IMR-90 (cell line): ENCODE data around the gene CD55. TPM values are rescaled to one million over a fixed set of nuclear protein-coding genes. Genes with fewer than 3 reads are reported as not detected.
A peak's percentile ranks its signal among the peaks of the same experiment; 100 is the strongest.

ENCODE experiments used
- ATAC-seq: fragments of 200-7000 bp; cut with Tn5 transposase; 2 replicates; pipeline ENCODE4 v1.9.1; 2020; ENCODE audit warnings: low read depth, mild to moderate bottlenecking, moderate library complexity
- BruUV-seq: library from RNA; stranded (reverse); fragments of 400-500 nt; replicated peaks from 2 replicates; lab custom pipeline; 2021; lab: Mats Ljungman, UMichigan
- CTCF ChIA-PET: fragments of 300-600 bp; formaldehyde crosslinking; extraction: SDS; loops from one replicate; lab custom pipeline; 2021; ENCODE audit warnings: antibody characterized with exemption; lab: Yijun Ruan, JAX
- POLR2A ChIA-PET: fragments of 300-600 bp; sonication (Branson Sonifier 250); formaldehyde crosslinking; loops from one replicate; lab custom pipeline; 2022; ENCODE audit warnings: antibody characterized with exemption; ENCODE audit not compliant: unreplicated experiment; lab: Charles Lee
- DNase-seq: peaks from one replicate; pipeline ENCODE4 v3.0.0; 2013
- H2AFZ ChIP-seq: replicated peaks from 2 replicates; pipeline ENCODE3; 2013; ENCODE audit warnings: low read length, mild to moderate bottlenecking; ENCODE audit not compliant: poor library complexity
- H2AK5ac ChIP-seq: 2 replicates; pipeline ENCODE4 v1.6.1; 2013; ENCODE audit warnings: low read depth, low read length, inconsistent platforms
- H2AK9ac ChIP-seq: replicated peaks from 2 replicates; pipeline ENCODE3; 2013; ENCODE audit warnings: mild to moderate bottlenecking, low read depth, low read length, moderate library complexity; ENCODE audit not compliant: poor library complexity
- H2BK120ac ChIP-seq: 2 replicates; pipeline ENCODE4 v1.6.1; 2013; ENCODE audit warnings: low read depth, low read length, inconsistent platforms
- H2BK15ac ChIP-seq: 3 replicates; pipeline ENCODE4 v1.6.1; 2013; ENCODE audit warnings: low read depth, low read length, inconsistent platforms
- H2BK20ac ChIP-seq: 2 replicates; pipeline ENCODE4 v1.6.1; 2013; ENCODE audit warnings: low read depth, mild to moderate bottlenecking, inconsistent platforms, low read length, moderate library complexity
- H2BK5ac ChIP-seq: 2 replicates; pipeline ENCODE4 v1.6.1; 2013; ENCODE audit warnings: mild to moderate bottlenecking, low read depth, low read length, inconsistent platforms; ENCODE audit not compliant: poor library complexity, severe bottlenecking
- H3K14ac ChIP-seq: replicated peaks from 2 replicates; pipeline ENCODE4 v1.6.1; 2013; ENCODE audit warnings: low read depth, low read length, inconsistent platforms
- H3K18ac ChIP-seq: 2 replicates; pipeline ENCODE4 v1.6.1; 2013; ENCODE audit warnings: low read depth, low read length, control low read depth
- H3K23ac ChIP-seq: 2 replicates; pipeline ENCODE4 v1.6.1; 2013; ENCODE audit warnings: low read depth, low read length, inconsistent platforms
- H3K27ac ChIP-seq: 2 replicates; pipeline ENCODE4 v1.5.1; 2013; ENCODE audit warnings: mild to moderate bottlenecking, control low read depth, low read length; ENCODE audit not compliant: insufficient read depth
- H3K27me3 ChIP-seq: 2 replicates; pipeline ENCODE4 v1.6.1; 2013; ENCODE audit warnings: low read length; ENCODE audit not compliant: control insufficient read depth, insufficient read depth
- H3K36me3 ChIP-seq: 2 replicates; pipeline ENCODE4 v1.6.1; 2013; ENCODE audit warnings: low read length, mixed read lengths; ENCODE audit not compliant: control insufficient read depth, insufficient read depth
- H3K4ac ChIP-seq: 2 replicates; pipeline ENCODE4 v1.6.1; 2013; ENCODE audit warnings: low read depth, low read length, inconsistent platforms
- H3K4me1 ChIP-seq: 2 replicates; pipeline ENCODE4 v1.6.1; 2013; ENCODE audit warnings: low read length, mixed read lengths; ENCODE audit not compliant: control insufficient read depth, insufficient read depth
- H3K4me2 ChIP-seq: 2 replicates; pipeline ENCODE4 v1.6.1; 2013; ENCODE audit warnings: low read depth, mild to moderate bottlenecking, control low read depth, low read length, moderate library complexity
- H3K4me3 ChIP-seq: 2 replicates; pipeline ENCODE4 v1.5.1; 2013; ENCODE audit warnings: low read depth, mild to moderate bottlenecking, control low read depth, low read length, moderate library complexity; ENCODE audit not compliant: insufficient read depth
- H3K56ac ChIP-seq: 2 replicates; pipeline ENCODE4 v1.6.1; 2013; ENCODE audit warnings: low read length, inconsistent platforms; ENCODE audit not compliant: insufficient read depth; ENCODE audit errors: extremely low read depth
- H3K79me1 ChIP-seq, 2 experiments: 2 replicates each; pipeline ENCODE4 v1.6.1; 2013; ENCODE audit warnings: low read length in 2 of 2, inconsistent platforms in 1 of 2, low read depth in 1 of 2
- H3K9ac ChIP-seq: 2 replicates; pipeline ENCODE4 v1.6.1; 2013; ENCODE audit warnings: low read depth, low read length, control low read depth
- H3K9me1 ChIP-seq: 2 replicates; pipeline ENCODE4 v1.6.1; 2013; ENCODE audit warnings: low read length, inconsistent platforms; ENCODE audit not compliant: insufficient read depth
- H3K9me3 ChIP-seq: 2 replicates; pipeline ENCODE4 v1.6.1; 2013; ENCODE audit warnings: low read length; ENCODE audit not compliant: control insufficient read depth, insufficient read depth
- H4K20me1 ChIP-seq: 2 replicates; pipeline ENCODE4 v1.6.1; 2013; ENCODE audit warnings: low read length, inconsistent platforms; ENCODE audit not compliant: insufficient read depth
- H4K5ac ChIP-seq: 2 replicates; pipeline ENCODE4 v1.6.1; 2013; ENCODE audit warnings: mild to moderate bottlenecking, low read depth, low read length, control low read depth
- H4K8ac ChIP-seq, 2 experiments: 2 replicates each; pipeline ENCODE4 v1.6.1; 2013; ENCODE audit warnings: low read depth in 2 of 2, low read length in 2 of 2, control low read depth in 1 of 2, inconsistent platforms in 1 of 2
- H4K91ac ChIP-seq: 2 replicates; pipeline ENCODE4 v1.6.1; 2013; ENCODE audit warnings: low read depth, low read length, inconsistent platforms; ENCODE audit not compliant: insufficient read depth
- CEBPB ChIP-seq: IDR thresholded peaks from 2 replicates; pipeline ENCODE4 v1.6.1; 2012; ENCODE audit warnings: low read depth, low read length, improper control_type of control experiment
- CTCF ChIP-seq: conservative IDR thresholded peaks from 2 replicates; pipeline ENCODE4 v1.5.1; 2012; ENCODE audit warnings: mild to moderate bottlenecking, low read depth, low read length, improper control_type of control experiment
- ELK1 ChIP-seq: fragments of 150-350 bp; IDR thresholded peaks from 2 replicates; pipeline ENCODE4 v1.6.1; 2016; ENCODE audit warnings: low read depth, mild to moderate bottlenecking, low read length, moderate library complexity, borderline replicate concordance
- FOS ChIP-seq: fragments of 150-350 bp; IDR thresholded peaks from 2 replicates; pipeline ENCODE4 v1.6.1; 2016; ENCODE audit warnings: low read depth, low read length
- MAFK ChIP-seq: IDR thresholded peaks from 2 replicates; pipeline ENCODE4 v1.6.1; 2012; ENCODE audit warnings: low read depth, low read length, improper control_type of control experiment
- MAZ ChIP-seq: IDR thresholded peaks from 2 replicates; pipeline ENCODE4 v1.6.1; 2012; ENCODE audit warnings: low read depth, mild to moderate bottlenecking, low read length, improper control_type of control experiment, moderate library complexity, borderline replicate concordance
- RAD21 ChIP-seq: IDR thresholded peaks from 2 replicates; pipeline ENCODE4 v1.6.1; 2012; ENCODE audit warnings: low read length, improper control_type of control experiment
- RCOR1 ChIP-seq: IDR thresholded peaks from 2 replicates; pipeline ENCODE4 v1.6.1; 2012; ENCODE audit warnings: mild to moderate bottlenecking, low read length, improper control_type of control experiment; ENCODE audit not compliant: insufficient replicate concordance
- RFX5 ChIP-seq: IDR thresholded peaks from 2 replicates; pipeline ENCODE4 v1.8.0; 2012; ENCODE audit warnings: low read depth, mild to moderate bottlenecking, low read length, moderate library complexity
- SMC3 ChIP-seq: fragments of 150-350 bp; IDR thresholded peaks from 2 replicates; pipeline ENCODE4 v1.6.1; 2016; ENCODE audit warnings: low read depth, mild to moderate bottlenecking, antibody characterized with exemption, low read length, moderate library complexity
- USF2 ChIP-seq: fragments of 150-350 bp; IDR thresholded peaks from 2 replicates; pipeline ENCODE4 v1.6.1; 2017; ENCODE audit warnings: mild to moderate bottlenecking, antibody characterized with exemption, low read length, low read depth
- WGBS, 2 experiments: methylation state at CpG; one replicate each; pipeline versions ENCODE4 v1.1.5 to v1.1.7; 2013; ENCODE audit warnings: missing lambda C conversion rate in 2 of 2; ENCODE audit not compliant: insufficient read length in 1 of 2; ENCODE audit errors: extremely low coverage in 2 of 2; 5-methylcytosine and 5-hydroxymethylcytosine counted together
- dilution Hi-C: fragments of 300-500 bp; cut with HindIII; formaldehyde crosslinking; loops from one replicate; pipeline ENCODE4 v1.14.3; 2018; ENCODE audit warnings: low sequenced_read_pairs; ENCODE audit not compliant: unreplicated experiment
- in situ Hi-C: fragments of 300-500 bp; cut with MboI; formaldehyde crosslinking; loops from 3 replicates; pipeline ENCODE4 v1.14.3; 2019; ENCODE audit warnings: low sequenced_read_pairs, inconsistent platforms, mixed read lengths
- intact Hi-C: fragments of 100-400 bp; cut with micrococcal nuclease; formaldehyde crosslinking; loops from 2 replicates; pipeline ENCODE4 v1.10.0; 2022
- polyA plus RNA-seq, 3 experiments: library from polyadenylated mRNA; depleted of rRNA; stranded (reverse); fragments of >200 nt; gene quantifications; 2 replicates each; pipeline ENCODE4 v1.2.3, GENCODE V29; 2012; ENCODE audit warnings: low replicate concordance in 1 of 3
- total RNA-seq: library from RNA; depleted of rRNA; stranded (reverse); fragments of >200 nt; gene quantifications from 2 replicates; pipeline ENCODE4 v1.2.3, GENCODE V29; 2012

CD55 gene
- total and polyA plus RNA-seq, 2 of the 4 experiments (the other 2 are of a cell fraction), result 6.6 to 11.5 TPM

- H3K4me1 ChIP-seq, result peaks cover 4% of the 10 kb centered on the region
- BruUV-seq, result no TSS peak
- no peak overlapping the region for H3K4ac ChIP-seq
- H2BK5ac ChIP-seq, result no peak overlapping the region
- H3K36me3 ChIP-seq, result no peaks in the 10 kb centered on the region
- no peak overlapping the region for H4K91ac ChIP-seq
- H2BK20ac ChIP-seq, result no peak overlapping the region
- H3K9ac ChIP-seq, result no peak overlapping the region
- H3K27ac ChIP-seq, result no peak overlapping the region
- H3K56ac ChIP-seq, result no peak overlapping the region
- intact Hi-C loops (no loop called here), in situ Hi-C loops (no loop called here), dilution Hi-C loops (no loop called here)
- no peak for DNase-seq
- peak overlapping the region; percentile 21; the same call in 1 of the 2 replicates for H2AK5ac ChIP-seq
- H3K27me3 ChIP-seq, result no peaks in the 10 kb centered on the region
- no peak overlapping the region for H3K23ac ChIP-seq
- no peak overlapping the region for H3K4me2 ChIP-seq
- no peak overlapping the region for H3K4me3 ChIP-seq
- H2BK120ac ChIP-seq, result no peak overlapping the region
- H3K14ac ChIP-seq, result no peak overlapping the region
- H3K79me1 ChIP-seq, result no peaks in the 10 kb centered on the region
- POLR2A ChIA-PET, result no interaction called here
- no peak overlapping the region for H2BK15ac ChIP-seq
- no peak overlapping the region for H4K5ac ChIP-seq
- ATAC-seq, result no peak
- TF ChIP-seq MAZ (no peak), CTCF (no peak), CEBPB (no peak), RFX5 (no peak), SMC3 (no peak), USF2 (no peak), RCOR1 (no peak), MAFK (no peak), FOS (no peak), ELK1 (no peak), RAD21 (no peak)
- no peak overlapping the region for H2AFZ ChIP-seq
- no peaks in the 10 kb centered on the region for H4K20me1 ChIP-seq
- H3K18ac ChIP-seq, result no peak overlapping the region
- no peak overlapping the region for H2AK9ac ChIP-seq
- H3K9me1 ChIP-seq, result peaks cover 7% of the 10 kb centered on the region; the same call in 1 of the 2 replicates
- WGBS, 2 experiments, result 76% methylated on average over 2 of the region's 3 CpGs; no CpG with 5 or more reads in 1 of the 2 experiments
- no peak overlapping the region for H4K8ac ChIP-seq
- CTCF ChIA-PET, result interaction anchor here (0.9 kb wide), 1 partner anchor 49 kb away, joined by 3 read pairs; no protein-coding TSS in a partner anchor
- no peaks in the 10 kb centered on the region for H3K9me3 ChIP-seq
Observed at GRCh38 chr1:207361029-207361428, 39.6 kb downstream of the CD55 start.
